GM19397 (cell line): ENCODE data around the gene SENP8.

Experiments
- ATAC-seq: cut with Tn5 transposase; IDR thresholded peaks from one replicate; pipeline ENCODE4 v1.9.1; 2021; ENCODE audit warnings: mild to moderate bottlenecking, moderate library complexity; ENCODE audit not compliant: unreplicated experiment

Gene SENP8

GRCh38 chr15:72173864-72174550, 55.8 kb downstream of the SENP8 start:
- no peak for ATAC-seq

GRCh38 chr15:72174551-72175165, 56.5 kb downstream of the SENP8 start:
- no peak for ATAC-seq

- ATAC-seq = no peak
Measured at GRCh38 chr15:72175186-72176044, 57.2 kb downstream of the SENP8 start.

- no peak for ATAC-seq
Measured at GRCh38 chr15:72176159-72176558, 58.0 kb downstream of the SENP8 start.

GRCh38 chr15:72176743-72177142, 58.5 kb downstream of the SENP8 start:
- no peak for ATAC-seq

GRCh38 chr15:72178976-72179585, 60.9 kb downstream of the SENP8 start:
- no peak for ATAC-seq

GRCh38 chr15:72179950-72180581, 61.9 kb downstream of the SENP8 start:
- no peak for ATAC-seq

- ATAC-seq = no peak
Measured at GRCh38 chr15:72180761-72181324, 62.6 kb downstream of the SENP8 start.

- no peak for ATAC-seq
Measured at GRCh38 chr15:72182244-72182643, 64.0 kb downstream of the SENP8 start.

GRCh38 chr15:72182673-72183072, 64.5 kb downstream of the SENP8 start:
- no peak for ATAC-seq

GRCh38 chr15:72183781-72184164, 65.6 kb downstream of the SENP8 start:
- ATAC-seq = no peak

- no peak for ATAC-seq
Measured at GRCh38 chr15:72184165-72184811, 66.1 kb downstream of the SENP8 start.

- no peak for ATAC-seq
Measured at GRCh38 chr15:72189250-72189902, 71.2 kb downstream of the SENP8 start.

- ATAC-seq = no peak
Measured at GRCh38 chr15:72192416-72192815, 74.2 kb downstream of the SENP8 start.
